GM12878 (cell line): Measurements from ENCODE around the gene EHBP1L1. TPM values are rescaled to one million over a fixed set of nuclear protein-coding genes. Genes with fewer than 3 reads are reported as not detected.

Experiments used
- ATAC-seq: fragments of 200-7000 bp; cut with Tn5 transposase; 3 replicates; pipeline ENCODE4 v1.9.1; 2020; ENCODE audit warnings: mild to moderate bottlenecking, moderate library complexity
- BruUV-seq: library from RNA; stranded (reverse); fragments of 400-500 nt; replicated peaks from 2 replicates; lab custom pipeline; 2021; lab: Mats Ljungman, UMichigan
- CTCF ChIA-PET: fragments of 300-600 bp; sonication (Branson Sonifier 250); formaldehyde crosslinking; extraction: SDS; loops from one replicate; lab custom pipeline; 2021; ENCODE audit warnings: inconsistent platforms; lab: Yijun Ruan, JAX
- POLR2A ChIA-PET: fragments of 350-600 bp; formaldehyde crosslinking; extraction: SDS; loops from one replicate; lab custom pipeline; 2021; ENCODE audit warnings: inconsistent platforms; lab: Charles Lee
- RAD21 ChIA-PET: fragments of 300-600 bp; sonication (Branson Sonifier 250); formaldehyde crosslinking; loops from one replicate; lab custom pipeline; 2023; ENCODE audit warnings: antibody characterized with exemption; ENCODE audit not compliant: unreplicated experiment; lab: Charles Lee
- SMC1A ChIA-PET: fragments of 300-600 bp; sonication (Branson Sonifier 250); formaldehyde crosslinking; loops from one replicate; lab custom pipeline; 2023; ENCODE audit not compliant: unreplicated experiment, uncharacterized antibody; lab: Charles Lee
- DNase-seq: peaks from one replicate; pipeline ENCODE4 v3.0.0-alpha.2; 2011; ENCODE audit warnings: low read depth, low spot score
- FAIRE-seq: peaks from 3 replicates; lab custom pipeline; 2011; peaks lifted over from hg19 to GRCh38; lab: Jason Lieb, UNC
- H2AFZ ChIP-seq: 2 replicates; pipeline ENCODE4 v1.6.0; 2011; ENCODE audit warnings: low read depth, low read length, control low read depth; ENCODE audit not compliant: control insufficient read depth
- H3K27ac ChIP-seq: 2 replicates; pipeline ENCODE4 v1.5.1; 2011; ENCODE audit warnings: control low read depth; ENCODE audit not compliant: control insufficient read depth, insufficient read depth
- H3K27me3 ChIP-seq, 2 experiments: replicated peaks in 1 of 2; 2 replicates each; pipeline versions ENCODE4 v1.6.0 to v1.6.1; 2011; ENCODE audit warnings: low read length in 1 of 2; ENCODE audit not compliant: control insufficient read depth in 2 of 2, insufficient read depth in 2 of 2
- H3K36me3 ChIP-seq, 2 experiments: 2 replicates each; pipeline ENCODE4 v1.5.1; 2011; ENCODE audit warnings: low read length in 1 of 2; ENCODE audit not compliant: control insufficient read depth in 2 of 2, insufficient read depth in 2 of 2
- H3K4me1 ChIP-seq: 2 replicates; pipeline ENCODE4 v1.6.1; 2011; ENCODE audit warnings: mild to moderate bottlenecking, low read length, moderate library complexity, mixed read lengths; ENCODE audit not compliant: control insufficient read depth, insufficient read depth
- H3K4me2 ChIP-seq: 2 replicates; pipeline ENCODE4 v1.6.0; 2011; ENCODE audit warnings: control low read depth; ENCODE audit not compliant: control insufficient read depth, insufficient read depth
- H3K4me3 ChIP-seq: fragments of 200-600 bp; sonication (generic); 2 replicates; pipeline ENCODE4 v1.5.1; 2016
- H3K79me2 ChIP-seq: 2 replicates; pipeline ENCODE4 v1.6.0; 2011; ENCODE audit warnings: low read length; ENCODE audit not compliant: control insufficient read depth, insufficient read depth
- H3K9ac ChIP-seq: 2 replicates; pipeline ENCODE4 v1.8.0; 2011; ENCODE audit warnings: low read length, control low read depth, mixed read lengths; ENCODE audit not compliant: control insufficient read depth, insufficient read depth
- H3K9me3 ChIP-seq: replicated peaks from 3 replicates; pipeline ENCODE4 v1.5.1; 2011; ENCODE audit warnings: mild to moderate bottlenecking, low read length; ENCODE audit not compliant: control insufficient read depth, insufficient read depth
- H4K20me1 ChIP-seq: 2 replicates; pipeline ENCODE4 v1.6.0; 2011; ENCODE audit not compliant: control insufficient read depth, insufficient read depth
- EED ChIP-seq: sonication (generic); IDR thresholded peaks from 2 replicates; pipeline ENCODE4 v1.6.1; 2016; ENCODE audit warnings: antibody characterized with exemption, low read depth
- EGR1 ChIP-seq, 2 experiments: IDR thresholded peaks; 1 replicate in 1 of 2; 2 replicates in 1 of 2; pipeline ENCODE4 v1.6.1; 2011 to 2012; ENCODE audit warnings: low read depth in 2 of 2, low read length in 2 of 2, borderline replicate concordance in 1 of 2, mild to moderate bottlenecking in 1 of 2, moderate library complexity in 1 of 2
- EZH2 ChIP-seq: IDR thresholded peaks from 2 replicates; pipeline ENCODE4 v1.6.1; 2012; ENCODE audit warnings: low read depth, mild to moderate bottlenecking, control low read depth, inconsistent platforms, low read length, borderline replicate concordance; ENCODE audit not compliant: control insufficient read depth
- HCFC1 ChIP-seq: fragments of 150-350 bp; IDR thresholded peaks from 2 replicates; pipeline ENCODE4 v1.6.1; 2014; ENCODE audit warnings: low read length
- MTA3 ChIP-seq: IDR thresholded peaks from 2 replicates; pipeline ENCODE4 v1.6.1; 2012; ENCODE audit warnings: low read length, inconsistent platforms, borderline replicate concordance
- NKRF ChIP-seq: fragments of 450-650 bp; conservative IDR thresholded peaks from 2 replicates; pipeline ENCODE4 v1.6.1; 2017; ENCODE audit warnings: mild to moderate bottlenecking, moderate library complexity
- PKNOX1 ChIP-seq: fragments of 450-650 bp; IDR thresholded peaks from 2 replicates; pipeline ENCODE4 v1.6.1; 2016; ENCODE audit warnings: mild to moderate bottlenecking
- PRDM15 ChIP-seq: fragments of 450-650 bp; formaldehyde crosslinking; IDR thresholded peaks from 2 replicates; pipeline ENCODE4 v1.4.0; 2020; ENCODE audit warnings: mild to moderate bottlenecking, moderate library complexity
- SIN3A ChIP-seq: IDR thresholded peaks from 2 replicates; pipeline ENCODE4 v1.6.1; 2012; ENCODE audit warnings: low read depth, low read length, improper control_type of control experiment
- SMAD5 ChIP-seq: IDR thresholded peaks from 2 replicates; pipeline ENCODE4 v1.6.1; 2016; ENCODE audit warnings: antibody characterized with exemption, low read depth
- SUPT20H ChIP-seq: IDR thresholded peaks from 2 replicates; pipeline ENCODE4 v1.6.1; 2011; ENCODE audit warnings: low read depth, mild to moderate bottlenecking, low read length, moderate library complexity, borderline replicate concordance; ENCODE audit not compliant: control insufficient read depth
- TCF3 ChIP-seq: IDR thresholded peaks from 2 replicates; pipeline ENCODE4 v1.6.1; 2012; ENCODE audit warnings: low read depth, mild to moderate bottlenecking, low read length, borderline replicate concordance; ENCODE audit not compliant: insufficient read depth
- WGBS: methylation state at CpG from one replicate; pipeline ENCODE4 v1.1.6; 2016; ENCODE audit warnings: low lambda C conversion rate; ENCODE audit not compliant: insufficient replicate concordance, insufficient coverage; ENCODE audit errors: missing lambda C conversion rate; 5-methylcytosine and 5-hydroxymethylcytosine counted together
- in situ Hi-C: fragments of 300-500 bp; cut with MboI; formaldehyde crosslinking; loops from 9 replicates; pipeline ENCODE4 v1.14.3; 2018; ENCODE audit warnings: mixed read lengths
- intact Hi-C: fragments of 100-400 bp; cut with micrococcal nuclease; formaldehyde crosslinking; loops from one replicate; pipeline ENCODE4 v1.14.2; 2022; ENCODE audit not compliant: unreplicated experiment
- polyA plus RNA-seq, 11 experiments: library from polyadenylated mRNA; depleted of rRNA in 4 of 11; unstranded in 6 of 11; stranded (reverse) in 5 of 11; fragments of >200 nt; fragmentation: Nextera tagmentation in 4 of 11; fragmentation: Illumina TruSeq in 1 of 11; extraction: Ambion mirVana in 4 of 11; extraction: Trizol in 1 of 11; gene quantifications; 1 replicate in 1 of 11; 2 replicates in 10 of 11; pipeline versions ENCODE4 v1.2.1 to v1.2.3, GENCODE V29; 2011 to 2016; ENCODE audit warnings: inconsistent platforms in 2 of 11, missing spikeins in 2 of 11, low read depth in 1 of 11
- total RNA-seq, 4 experiments: library from RNA; depleted of rRNA in 3 of 4; stranded (reverse); fragments of >200 nt in 3 of 4; fragmentation: Illumina TruSeq in 1 of 4; extraction: Trizol in 1 of 4; gene quantifications; 2 replicates each; pipeline versions ENCODE4 v1.2.1 to v1.2.3, GENCODE V29; 2013 to 2021

Gene EHBP1L1
- total and polyA plus RNA-seq, 10 of the 15 experiments (the other 5 are each of a cell fraction or from before 2014, with no cell fraction given), result 0.06 to 99.4 (median 32.7) TPM

GRCh38 chr11:65633390-65634108, 57.7 kb downstream of the EHBP1L1 start:
- RAD21 ChIA-PET, result no interaction called here
- peaks cover 4% of the 10 kb centered on the region for H3K79me2 ChIP-seq
- DNase-seq (no peak), FAIRE-seq (no peak), ATAC-seq (no peak)
- H3K27me3 ChIP-seq, result no peaks in the 10 kb centered on the region
- H3K36me3 ChIP-seq, result peaks cover 25 to 44% of the 10 kb centered on the region in 2 experiments
- intact Hi-C loops (no loop called here), in situ Hi-C loops (no loop called here)
- TF ChIP-seq PRDM15 (CRISPR knock-in tag) (no peak), TCF3 (no peak), EZH2 (no peak), NKRF (no peak), HCFC1 (no peak), SUPT20H (no peak), EED (no peak), SMAD5 (no peak), SIN3A (no peak), PKNOX1 (no peak), EGR1 (IDR thresholded peaks at IDR 0.05; ENCODE audit: borderline replicate concordance in 1 of 2, low read depth in 2 of 2, low read length in 2 of 2) (no peak), MTA3 (no peak)
- H3K9me3 ChIP-seq, result no peaks in the 10 kb centered on the region
- H3K4me2 ChIP-seq, result no peak overlapping the region
- CTCF ChIA-PET, result interaction anchor here (0.6 kb wide), 1 partner anchor 290 kb away, joined by 3 read pairs; no protein-coding TSS in a partner anchor
- no peak overlapping the region for H3K4me3 ChIP-seq
- WGBS, result 84% methylated on average over 20 of the region's 20 CpGs
- H3K4me1 ChIP-seq, result peaks cover 4% of the 10 kb centered on the region; the same call in 1 of the 2 replicates
- SMC1A ChIA-PET, result interaction anchor here (1.2 kb wide), 1 partner anchor 19 kb away, joined by 4 read pairs; no protein-coding TSS in a partner anchor
- no peak overlapping the region for H3K9ac ChIP-seq
- H3K27ac ChIP-seq, result no peak overlapping the region
- H4K20me1 ChIP-seq, result no peaks in the 10 kb centered on the region
- POLR2A ChIA-PET, result no interaction called here
- BruUV-seq, result no TSS peak
- H2AFZ ChIP-seq, result no peak overlapping the region
